IMR-90 (cell line): ENCODE data around the gene CD1C.
"Not testable (repeated sequence)": the region's sequence is repeated elsewhere in the genome, so short reads cannot be mapped to it uniquely, and the experiment has no call there.

Source experiments
- BHLHE40 ChIP-seq: fragments of 150-350 bp; IDR thresholded peaks from 2 replicates; pipeline ENCODE4 v1.6.1; 2016; ENCODE audit warnings: mild to moderate bottlenecking, low read depth, low read length
- CEBPB ChIP-seq: IDR thresholded peaks from 2 replicates; pipeline ENCODE4 v1.6.1; 2012; ENCODE audit warnings: low read depth, low read length, improper control_type of control experiment
- CHD1 ChIP-seq: IDR thresholded peaks from 2 replicates; pipeline ENCODE4 v1.6.1; 2012; ENCODE audit warnings: low read depth, low read length, improper control_type of control experiment
- CTCF ChIP-seq: conservative IDR thresholded peaks from 2 replicates; pipeline ENCODE4 v1.5.1; 2012; ENCODE audit warnings: mild to moderate bottlenecking, low read depth, low read length, improper control_type of control experiment
- ELK1 ChIP-seq: fragments of 150-350 bp; IDR thresholded peaks from 2 replicates; pipeline ENCODE4 v1.6.1; 2016; ENCODE audit warnings: low read depth, mild to moderate bottlenecking, low read length, moderate library complexity, borderline replicate concordance
- MXI1 ChIP-seq: IDR thresholded peaks from 2 replicates; pipeline ENCODE4 v1.6.1; 2012; ENCODE audit warnings: low read depth, mild to moderate bottlenecking, low read length, moderate library complexity, borderline replicate concordance
- POLR2A ChIP-seq: IDR thresholded peaks from 2 replicates; pipeline ENCODE4 v1.6.1; 2012; ENCODE audit warnings: mild to moderate bottlenecking, low read depth, low read length
- USF2 ChIP-seq: fragments of 150-350 bp; IDR thresholded peaks from 2 replicates; pipeline ENCODE4 v1.6.1; 2017; ENCODE audit warnings: mild to moderate bottlenecking, antibody characterized with exemption, low read length, low read depth

GRCh38 chr1:158282421-158282820 is 7.3 kb upstream of the CD1C start:
- not testable (repeated sequence) for TF ChIP-seq CTCF, CHD1, POLR2A, BHLHE40, MXI1, CEBPB, USF2, ELK1
